ENCODE results near the gene GLIPR2. TPM values are rescaled to one million over a fixed set of nuclear protein-coding genes. Genes with fewer than 3 reads are reported as not detected.

The GLIPR2 gene
- total and polyA plus RNA-seq, 2 of the 4 experiments (the other 2 are of a cell fraction): 35.8 to 43.3 TPM

DNA sequence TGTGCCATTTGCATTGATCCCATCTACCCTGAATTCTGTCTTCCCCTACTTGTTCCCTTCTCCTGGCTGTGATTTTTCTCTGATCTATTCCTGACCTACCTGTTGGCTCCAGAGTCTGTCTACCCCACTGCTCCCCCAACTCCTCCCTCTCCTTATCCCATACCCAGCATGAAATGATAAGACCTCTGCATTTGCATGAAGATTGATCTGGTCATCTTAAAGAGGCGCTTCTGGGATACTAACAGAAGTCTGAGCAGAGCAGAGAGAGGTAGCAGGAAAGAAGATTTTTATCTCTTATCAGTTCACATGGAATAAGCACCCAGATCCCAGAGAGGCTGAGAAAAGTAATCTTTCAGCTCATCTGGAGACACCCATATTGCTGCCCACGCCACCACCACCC, 18.3 kb upstream of the GLIPR2 start:
- TF ChIP-seq MAZ (IDR thresholded peaks at IDR 0.05; ENCODE audit: borderline replicate concordance, low read depth, low read length) (no peak), MAFK (IDR thresholded peaks at IDR 0.05; ENCODE audit: low read depth, low read length) (no peak), CEBPB (IDR thresholded peaks at IDR 0.05; ENCODE audit: low read depth, low read length) (no peak), BHLHE40 (IDR thresholded peaks at IDR 0.05; ENCODE audit: low read depth, low read length) (no peak), SMC3 (IDR thresholded peaks at IDR 0.05; ENCODE audit: low read depth, low read length) (no peak), CHD1 (IDR thresholded peaks at IDR 0.05; ENCODE audit: low read depth, low read length) (no peak), RCOR1 (IDR thresholded peaks at IDR 0.05; ENCODE audit: insufficient replicate concordance, low read length) (no peak), POLR2A (IDR thresholded peaks at IDR 0.05; ENCODE audit: low read depth, low read length) (no peak), FOS (IDR thresholded peaks at IDR 0.05; ENCODE audit: low read depth, low read length) (no peak), RAD21 (IDR thresholded peaks at IDR 0.05; ENCODE audit: low read length) (no peak), MXI1 (IDR thresholded peaks at IDR 0.05; ENCODE audit: borderline replicate concordance, low read depth, low read length) (no peak), RFX5 (IDR thresholded peaks at IDR 0.05; ENCODE audit: low read depth, low read length) (no peak), NFE2L2 (IDR thresholded peaks at IDR 0.05; ENCODE audit: low read depth, low read length) (no peak)
- TF ChIP-seq, protein P1, sequence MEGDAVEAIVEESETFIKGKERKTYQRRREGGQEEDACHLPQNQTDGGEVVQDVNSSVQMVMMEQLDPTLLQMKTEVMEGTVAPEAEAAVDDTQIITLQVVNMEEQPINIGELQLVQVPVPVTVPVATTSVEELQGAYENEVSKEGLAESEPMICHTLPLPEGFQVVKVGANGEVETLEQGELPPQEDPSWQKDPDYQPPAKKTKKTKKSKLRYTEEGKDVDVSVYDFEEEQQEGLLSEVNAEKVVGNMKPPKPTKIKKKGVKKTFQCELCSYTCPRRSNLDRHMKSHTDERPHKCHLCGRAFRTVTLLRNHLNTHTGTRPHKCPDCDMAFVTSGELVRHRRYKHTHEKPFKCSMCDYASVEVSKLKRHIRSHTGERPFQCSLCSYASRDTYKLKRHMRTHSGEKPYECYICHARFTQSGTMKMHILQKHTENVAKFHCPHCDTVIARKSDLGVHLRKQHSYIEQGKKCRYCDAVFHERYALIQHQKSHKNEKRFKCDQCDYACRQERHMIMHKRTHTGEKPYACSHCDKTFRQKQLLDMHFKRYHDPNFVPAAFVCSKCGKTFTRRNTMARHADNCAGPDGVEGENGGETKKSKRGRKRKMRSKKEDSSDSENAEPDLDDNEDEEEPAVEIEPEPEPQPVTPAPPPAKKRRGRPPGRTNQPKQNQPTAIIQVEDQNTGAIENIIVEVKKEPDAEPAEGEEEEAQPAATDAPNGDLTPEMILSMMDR (conservative IDR thresholded peaks at IDR 0.05; ENCODE audit: low read depth, low read length): no peak
- TF ChIP-seq, protein P2, sequence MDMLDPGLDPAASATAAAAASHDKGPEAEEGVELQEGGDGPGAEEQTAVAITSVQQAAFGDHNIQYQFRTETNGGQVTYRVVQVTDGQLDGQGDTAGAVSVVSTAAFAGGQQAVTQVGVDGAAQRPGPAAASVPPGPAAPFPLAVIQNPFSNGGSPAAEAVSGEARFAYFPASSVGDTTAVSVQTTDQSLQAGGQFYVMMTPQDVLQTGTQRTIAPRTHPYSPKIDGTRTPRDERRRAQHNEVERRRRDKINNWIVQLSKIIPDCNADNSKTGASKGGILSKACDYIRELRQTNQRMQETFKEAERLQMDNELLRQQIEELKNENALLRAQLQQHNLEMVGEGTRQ (IDR thresholded peaks at IDR 0.05; ENCODE audit: low read depth, low read length): no peak
- TF ChIP-seq, protein P3, sequence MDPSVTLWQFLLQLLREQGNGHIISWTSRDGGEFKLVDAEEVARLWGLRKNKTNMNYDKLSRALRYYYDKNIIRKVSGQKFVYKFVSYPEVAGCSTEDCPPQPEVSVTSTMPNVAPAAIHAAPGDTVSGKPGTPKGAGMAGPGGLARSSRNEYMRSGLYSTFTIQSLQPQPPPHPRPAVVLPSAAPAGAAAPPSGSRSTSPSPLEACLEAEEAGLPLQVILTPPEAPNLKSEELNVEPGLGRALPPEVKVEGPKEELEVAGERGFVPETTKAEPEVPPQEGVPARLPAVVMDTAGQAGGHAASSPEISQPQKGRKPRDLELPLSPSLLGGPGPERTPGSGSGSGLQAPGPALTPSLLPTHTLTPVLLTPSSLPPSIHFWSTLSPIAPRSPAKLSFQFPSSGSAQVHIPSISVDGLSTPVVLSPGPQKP (IDR thresholded peaks at IDR 0.05; ENCODE audit: borderline replicate concordance, low read depth, low read length): no peak
- Histone ChIP-seq H3K9me3 (ENCODE audit: control insufficient read depth, insufficient read depth, low read length) (no peaks in the 10 kb centered on the region), H3K56ac (ENCODE audit: extremely low read depth, insufficient read depth, low read length) (no peak overlapping the region), H3K27ac (ENCODE audit: insufficient read depth, low read length) (no peak overlapping the region), H3K18ac (ENCODE audit: low read depth, low read length) (no peak overlapping the region), H2BK5ac (ENCODE audit: low read depth, low read length, poor library complexity, severe bottlenecking) (no peak overlapping the region), H2BK20ac (ENCODE audit: low read depth, low read length) (no peak overlapping the region), H3K4me1 (ENCODE audit: control insufficient read depth, insufficient read depth, low read length) (peaks cover 7% of the 10 kb centered on the region), H4K5ac (ENCODE audit: low read depth, low read length) (no peak overlapping the region), H3K4me2 (ENCODE audit: low read depth, low read length) (no peak overlapping the region), H2AK5ac (ENCODE audit: low read depth, low read length) (no peak overlapping the region), H2BK15ac (ENCODE audit: low read depth, low read length) (no peak overlapping the region), H3K9me1 (ENCODE audit: insufficient read depth, low read length) (peaks cover 7% of the 10 kb centered on the region), H4K20me1 (ENCODE audit: insufficient read depth, low read length) (no peaks in the 10 kb centered on the region), H2AK9ac (replicated peaks; ENCODE audit: low read depth, low read length, poor library complexity) (no peak overlapping the region), H3K79me1 (ENCODE audit: low read depth in 1 of 2, low read length in 2 of 2) (peaks cover 4 to 15% of the 10 kb centered on the region in 2 experiments; a peak in 2 of 4 replicates), H3K4me3 (ENCODE audit: insufficient read depth, low read depth, low read length) (no peak overlapping the region), H3K14ac (replicated peaks; ENCODE audit: low read depth, low read length) (no peak overlapping the region), H3K9ac (ENCODE audit: low read depth, low read length) (no peak overlapping the region), H3K4ac (ENCODE audit: low read depth, low read length) (no peak overlapping the region), H3K36me3 (ENCODE audit: control insufficient read depth, insufficient read depth, low read length) (peaks cover 52% of the 10 kb centered on the region), H2AFZ (replicated peaks; ENCODE audit: low read length, poor library complexity) (no peak overlapping the region), H2BK120ac (ENCODE audit: low read depth, low read length) (no peak overlapping the region), H3K27me3 (ENCODE audit: control insufficient read depth, insufficient read depth, low read length) (no peaks in the 10 kb centered on the region), H4K91ac (ENCODE audit: insufficient read depth, low read depth, low read length) (no peak overlapping the region), H3K23ac (ENCODE audit: low read depth, low read length) (no peak overlapping the region), H4K8ac (ENCODE audit: low read depth in 2 of 2, low read length in 2 of 2) (no peak overlapping the region)
- intact Hi-C loops (cut with micrococcal nuclease): no loop called here
- ChIA-PET CTCF (interaction anchor here (1.5 kb wide), 1 partner anchor 48 kb away, joined by 3 read pairs; no protein-coding TSS in a partner anchor), POLR2A (ENCODE audit: unreplicated experiment) (no interaction called here)
- WGBS, 2 experiments (ENCODE audit: extremely low coverage in 2 of 2, insufficient read length in 1 of 2): no CpG with 5 or more reads among the region's 2 CpGs
- no TSS peak for BruUV-seq (replicated peaks)
- ATAC-seq (ENCODE audit: low read depth): no peak
- DNase-seq: no peak
- in situ Hi-C loops (cut with MboI; ENCODE audit: low sequenced_read_pairs): no loop called here
- dilution Hi-C loops (cut with HindIII; ENCODE audit: low sequenced_read_pairs, unreplicated experiment): no loop called here
